ENCODE data around the gene IRAK4. TPM values are rescaled to one million over a fixed set of nuclear protein-coding genes. Genes with fewer than 3 reads are reported as not detected.
"Not testable (repeated sequence)": the region's sequence is repeated elsewhere in the genome, so short reads cannot be mapped to it uniquely, and the experiment has no call there.

IRAK4 gene
- total and polyA plus RNA-seq, 2 donors: 30.4 to 43.8 TPM

DNA sequence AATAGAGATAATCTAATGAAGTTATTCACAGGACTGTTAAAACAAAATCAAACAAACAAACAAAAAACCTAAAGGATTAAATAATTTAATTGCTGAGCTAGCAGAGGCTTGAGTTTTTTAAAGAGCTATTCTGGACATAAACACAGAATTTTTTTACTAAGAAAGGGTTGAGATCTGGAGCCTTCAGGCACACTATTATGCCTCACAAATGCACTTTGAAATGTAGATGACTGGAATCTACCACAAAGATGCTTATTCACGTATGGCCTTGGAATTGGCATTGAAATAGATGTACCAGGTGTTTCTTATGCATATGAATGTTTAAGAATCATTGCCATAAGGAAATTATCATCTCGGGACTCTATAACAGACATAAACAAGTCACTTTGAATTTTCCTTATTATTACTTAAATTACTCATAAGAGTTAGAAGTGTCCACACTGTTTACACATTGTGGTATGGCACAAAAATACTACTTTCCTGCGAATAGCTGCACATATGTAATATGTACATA is 21.8 kb upstream of the IRAK4 start:
- Histone ChIP-seq H3K4me1 (ENCODE audit: control insufficient read depth in 2 of 2, insufficient read depth in 2 of 2, low read length in 2 of 2) (no peaks in the 10 kb centered on the region), H3K9me3 (ENCODE audit: control insufficient read depth in 2 of 2, insufficient read depth in 1 of 2, low read length in 1 of 2) (no peaks in the 10 kb centered on the region), H3K4me3 (ENCODE audit: low read length in 2 of 2) (no peak overlapping the region), H3K36me3 (ENCODE audit: control insufficient read depth in 2 of 2, insufficient read depth in 2 of 2, low read length in 1 of 2) (peaks cover 7 to 33% of the 10 kb centered on the region in 2 donors), H3K27me3 (ENCODE audit: control insufficient read depth in 2 of 2, insufficient read depth in 1 of 2, low read length in 1 of 2) (no peaks in the 10 kb centered on the region), H3K27ac (ENCODE audit: low read depth in 1 of 2, low read length in 1 of 2) (no peak overlapping the region)
- DNase-seq (ENCODE audit: low read depth in 6 of 9, low spot score in 9 of 9): no peak
- WGBS: 98% methylated on average over 3 of the region's 3 CpGs

DNA sequence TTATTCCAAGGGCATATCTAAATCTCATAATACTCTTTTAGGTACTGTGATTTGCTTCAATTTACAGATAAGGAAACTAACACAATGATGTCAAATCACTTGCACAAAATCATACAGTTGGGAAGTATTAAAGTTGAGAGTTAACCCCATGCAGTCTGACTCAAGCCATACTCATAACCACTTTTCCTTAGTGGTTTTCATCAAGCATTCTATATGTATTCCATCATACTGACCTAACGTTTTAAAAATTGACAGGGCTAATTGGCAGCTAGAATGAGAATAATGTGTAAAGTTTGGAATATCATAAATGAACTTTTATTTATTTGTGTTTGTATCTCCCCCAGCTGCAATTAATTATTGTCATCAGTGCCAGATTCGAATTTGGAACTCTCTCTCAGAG is 21.1 kb upstream of the IRAK4 start:
- 97% methylated on average over 2 of the region's 2 CpGs for WGBS
- no peak overlapping the region for H3K27ac ChIP-seq (ENCODE audit: low read depth in 1 of 2, low read length in 1 of 2)

DNA sequence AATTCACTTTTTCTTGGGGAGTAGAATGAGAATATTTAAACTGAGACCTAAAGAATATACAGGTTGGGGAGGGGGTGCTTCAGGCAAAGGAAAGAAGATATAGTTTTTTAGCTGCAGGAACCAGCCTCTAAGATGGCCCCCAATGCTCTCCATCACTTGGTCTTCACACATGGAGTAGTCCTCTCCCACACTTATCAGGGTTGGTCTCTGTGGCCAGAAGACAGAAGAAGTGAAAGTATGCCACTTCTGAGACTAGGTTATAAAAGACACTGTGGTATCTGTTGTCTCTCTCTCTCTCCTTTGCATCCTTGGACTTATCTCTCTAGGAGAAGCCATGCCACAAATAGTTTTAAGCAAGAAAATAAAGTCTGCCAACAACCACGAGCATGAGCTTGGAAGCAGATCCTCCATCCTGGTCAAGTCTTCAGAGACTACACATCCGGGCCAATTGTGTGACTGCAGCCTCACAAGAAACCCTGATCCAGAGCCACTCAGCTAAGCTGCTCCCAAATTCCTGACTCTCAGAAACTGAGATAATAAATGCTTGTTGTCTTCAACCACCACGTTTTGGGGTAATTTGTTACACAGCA is 18.1 kb upstream of the IRAK4 start:
- Histone ChIP-seq H3K9me3 (ENCODE audit: control insufficient read depth in 2 of 2, insufficient read depth in 1 of 2, low read length in 1 of 2) (no peaks in the 10 kb centered on the region), H3K4me3 (ENCODE audit: low read length in 2 of 2) (no peak overlapping the region), H3K27me3 (ENCODE audit: control insufficient read depth in 2 of 2, insufficient read depth in 1 of 2, low read length in 1 of 2) (no peaks in the 10 kb centered on the region), H3K36me3 (ENCODE audit: control insufficient read depth in 2 of 2, insufficient read depth in 2 of 2, low read length in 1 of 2) (peaks cover 7 to 32% of the 10 kb centered on the region in 2 donors), H3K27ac (ENCODE audit: low read depth in 1 of 2, low read length in 1 of 2) (no peak overlapping the region), H3K4me1 (ENCODE audit: control insufficient read depth in 2 of 2, insufficient read depth in 2 of 2, low read length in 2 of 2) (no peaks in the 10 kb centered on the region)
- DNase-seq (ENCODE audit: low read depth in 6 of 9, low spot score in 9 of 9): no peak
- 96% methylated on average over 3 of the region's 3 CpGs for WGBS

More for the DNA sequence above, 21.1 kb upstream of the IRAK4 start:
- H3K27me3 ChIP-seq (ENCODE audit: control insufficient read depth in 2 of 2, insufficient read depth in 1 of 2, low read length in 1 of 2): no peaks in the 10 kb centered on the region
- H3K36me3 ChIP-seq (ENCODE audit: control insufficient read depth in 2 of 2, insufficient read depth in 2 of 2, low read length in 1 of 2): peaks cover 7 to 34% of the 10 kb centered on the region in 2 donors
- no peaks in the 10 kb centered on the region for H3K9me3 ChIP-seq (ENCODE audit: control insufficient read depth in 2 of 2, insufficient read depth in 1 of 2, low read length in 1 of 2)
- DNase-seq (ENCODE audit: low read depth in 6 of 9, low spot score in 9 of 9): no peak
- no peaks in the 10 kb centered on the region for H3K4me1 ChIP-seq (ENCODE audit: control insufficient read depth in 2 of 2, insufficient read depth in 2 of 2, low read length in 2 of 2)
- no peak overlapping the region for H3K4me3 ChIP-seq (ENCODE audit: low read length in 2 of 2)

DNA sequence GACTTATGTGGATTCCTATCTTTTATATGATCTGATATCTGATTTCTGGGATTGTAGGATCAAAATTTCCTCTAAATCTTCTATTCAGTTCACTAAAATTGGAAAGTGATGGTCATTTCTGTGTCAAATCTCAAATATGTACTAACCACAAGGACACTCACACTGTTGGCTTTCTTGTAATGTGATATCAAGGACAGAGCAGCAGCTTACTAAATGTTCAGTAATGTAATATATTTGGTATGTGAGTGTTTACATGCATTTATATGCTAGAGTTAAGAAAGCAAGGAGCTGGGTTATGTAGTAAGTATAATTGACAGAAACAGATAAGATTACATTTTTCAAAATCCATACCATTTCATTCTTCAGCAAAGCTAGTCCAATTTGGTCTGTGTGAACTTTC is 16.6 kb upstream of the IRAK4 start:
- H3K27me3 ChIP-seq (ENCODE audit: control insufficient read depth in 2 of 2, insufficient read depth in 1 of 2, low read length in 1 of 2): no peaks in the 10 kb centered on the region
- no peak for DNase-seq (ENCODE audit: low read depth in 6 of 9, low spot score in 9 of 9)
- H3K4me3 ChIP-seq (ENCODE audit: low read length in 2 of 2): no peak overlapping the region
- H3K9me3 ChIP-seq (ENCODE audit: control insufficient read depth in 2 of 2, insufficient read depth in 1 of 2, low read length in 1 of 2): no peaks in the 10 kb centered on the region
- no peak overlapping the region for H3K27ac ChIP-seq (ENCODE audit: low read depth in 1 of 2, low read length in 1 of 2)
- H3K36me3 ChIP-seq (ENCODE audit: control insufficient read depth in 2 of 2, insufficient read depth in 2 of 2, low read length in 1 of 2): peaks cover 4 to 25% of the 10 kb centered on the region in 2 donors
- no peaks in the 10 kb centered on the region for H3K4me1 ChIP-seq (ENCODE audit: control insufficient read depth in 2 of 2, insufficient read depth in 2 of 2, low read length in 2 of 2)

DNA sequence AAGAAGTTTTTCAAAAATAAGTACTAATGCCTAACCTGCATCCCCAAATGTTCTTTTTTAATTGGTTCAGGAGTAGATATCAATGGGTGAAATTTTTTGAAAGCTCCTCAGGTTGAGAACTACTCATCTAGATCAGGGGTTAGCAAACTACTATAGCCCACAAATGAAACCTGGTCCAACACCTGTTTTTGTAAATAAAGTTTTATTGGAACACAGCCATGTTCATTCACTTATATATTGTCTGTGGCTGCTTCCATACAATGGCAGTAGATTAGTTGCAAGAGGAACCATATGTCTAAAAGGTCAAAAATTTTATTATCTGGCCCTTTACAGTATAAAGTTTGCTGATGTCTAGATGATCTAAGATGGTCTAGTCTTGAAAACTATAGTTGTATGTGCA is 13.9 kb upstream of the IRAK4 start:
- Histone ChIP-seq H3K4me1 (ENCODE audit: control insufficient read depth in 2 of 2, insufficient read depth in 2 of 2, low read length in 2 of 2) (no peaks in the 10 kb centered on the region), H3K27ac (ENCODE audit: low read depth in 1 of 2, low read length in 1 of 2) (no peak overlapping the region), H3K36me3 (ENCODE audit: control insufficient read depth in 2 of 2, insufficient read depth in 2 of 2, low read length in 1 of 2) (peaks cover 4 to 17% of the 10 kb centered on the region in 2 donors), H3K27me3 (ENCODE audit: control insufficient read depth in 2 of 2, insufficient read depth in 1 of 2, low read length in 1 of 2) (no peaks in the 10 kb centered on the region), H3K9me3 (ENCODE audit: control insufficient read depth in 2 of 2, insufficient read depth in 1 of 2, low read length in 1 of 2) (no peaks in the 10 kb centered on the region), H3K4me3 (ENCODE audit: low read length in 2 of 2) (no peak overlapping the region)
- DNase-seq (ENCODE audit: low read depth in 6 of 9, low spot score in 9 of 9): no peak

DNA sequence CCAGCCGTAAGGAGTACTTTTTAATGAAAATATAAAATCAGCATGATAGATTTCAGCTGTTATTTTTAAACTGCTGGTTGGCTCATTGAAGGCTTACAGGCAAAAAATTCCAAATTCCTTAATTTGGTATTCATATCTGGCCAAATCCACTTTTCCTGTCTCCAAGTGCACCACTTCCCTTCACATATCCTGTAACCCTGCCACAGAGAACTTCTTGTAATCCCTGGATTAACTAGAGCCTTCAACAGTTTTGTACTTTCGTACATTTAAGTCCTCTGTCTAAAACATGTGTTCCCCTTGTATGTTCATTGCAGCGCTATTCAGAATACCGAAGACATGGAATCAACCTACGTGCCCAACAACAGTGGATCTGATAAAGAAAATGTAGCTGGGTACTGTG is 9.7 kb upstream of the IRAK4 start:
- Histone ChIP-seq H3K4me1 (ENCODE audit: control insufficient read depth in 2 of 2, insufficient read depth in 2 of 2, low read length in 2 of 2) (peaks cover 0 to 2% of the 10 kb centered on the region in 2 donors), H3K4me3 (ENCODE audit: low read length in 2 of 2) (no peak overlapping the region), H3K9me3 (ENCODE audit: control insufficient read depth in 2 of 2, insufficient read depth in 1 of 2, low read length in 1 of 2) (no peaks in the 10 kb centered on the region), H3K27ac (ENCODE audit: low read depth in 1 of 2, low read length in 1 of 2) (no peak overlapping the region), H3K27me3 (ENCODE audit: control insufficient read depth in 2 of 2, insufficient read depth in 1 of 2, low read length in 1 of 2) (no peaks in the 10 kb centered on the region), H3K36me3 (ENCODE audit: control insufficient read depth in 2 of 2, insufficient read depth in 2 of 2, low read length in 1 of 2) (peaks cover 0 to 12% of the 10 kb centered on the region in 2 donors)
- 98% methylated on average over 5 of the region's 5 CpGs for WGBS
- no peak for DNase-seq (ENCODE audit: low read depth in 6 of 9, low spot score in 9 of 9)

DNA sequence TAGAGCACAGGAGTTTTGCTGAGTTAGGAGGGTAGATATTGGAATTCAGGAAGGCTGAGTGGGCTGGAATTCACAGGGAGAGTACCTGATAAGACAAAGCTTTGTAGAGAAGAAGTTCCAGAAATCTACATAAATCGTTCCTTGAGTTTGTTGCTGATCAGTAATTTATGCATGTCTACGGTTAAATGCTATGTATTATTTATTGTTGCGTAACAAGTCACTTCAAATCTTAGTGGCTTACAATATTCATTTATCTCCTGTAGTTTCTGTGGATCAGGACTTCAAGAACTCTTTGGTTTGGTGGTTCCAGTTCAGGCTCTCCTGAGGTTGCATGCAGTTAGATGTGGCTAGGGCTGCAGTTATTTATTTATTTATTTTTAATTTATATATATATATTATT is 7.9 kb upstream of the IRAK4 start:
- no peaks in the 10 kb centered on the region for H3K27me3 ChIP-seq (ENCODE audit: control insufficient read depth in 2 of 2, insufficient read depth in 1 of 2, low read length in 1 of 2)
- H3K9me3 ChIP-seq (ENCODE audit: control insufficient read depth in 2 of 2, insufficient read depth in 1 of 2, low read length in 1 of 2): no peaks in the 10 kb centered on the region
- H3K27ac ChIP-seq (ENCODE audit: low read depth in 1 of 2, low read length in 1 of 2): no peak overlapping the region
- WGBS: 98% methylated on average over 3 of the region's 3 CpGs
- peaks cover 0 to 7% of the 10 kb centered on the region in 2 donors for H3K36me3 ChIP-seq (ENCODE audit: control insufficient read depth in 2 of 2, insufficient read depth in 2 of 2, low read length in 1 of 2)
- DNase-seq (ENCODE audit: low read depth in 6 of 9, low spot score in 9 of 9): no peak
- H3K4me1 ChIP-seq (ENCODE audit: control insufficient read depth in 2 of 2, insufficient read depth in 2 of 2, low read length in 2 of 2): peaks cover 0 to 2% of the 10 kb centered on the region in 2 donors
- no peak overlapping the region for H3K4me3 ChIP-seq (ENCODE audit: low read length in 2 of 2)

DNA sequence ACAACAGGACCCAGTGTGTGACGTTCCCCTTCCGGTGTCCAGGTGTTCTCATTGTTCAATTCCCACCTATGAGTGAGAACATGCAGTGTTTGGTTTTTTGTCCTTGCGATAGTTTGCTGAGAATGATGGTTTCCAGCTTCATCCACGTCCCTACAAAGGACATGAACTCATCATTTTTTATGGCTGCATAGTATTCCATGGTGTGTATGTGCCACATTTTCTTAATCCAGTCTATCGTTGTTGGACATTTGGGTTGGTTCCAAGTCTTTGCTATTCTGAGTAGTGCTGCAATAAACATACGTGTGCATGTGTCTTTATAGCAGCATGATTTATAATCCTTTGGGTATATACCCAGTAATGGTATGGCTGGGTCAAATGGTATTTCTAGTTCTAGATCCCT is 7.4 kb upstream of the IRAK4 start:
- not testable (repeated sequence) for H3K27me3 ChIP-seq (ENCODE audit: control insufficient read depth in 2 of 2, insufficient read depth in 1 of 2, low read length in 1 of 2); H3K27ac ChIP-seq (ENCODE audit: low read depth in 1 of 2, low read length in 1 of 2); H3K9me3 ChIP-seq (ENCODE audit: control insufficient read depth in 2 of 2, insufficient read depth in 1 of 2, low read length in 1 of 2); DNase-seq (ENCODE audit: low read depth in 6 of 9, low spot score in 9 of 9); H3K36me3 ChIP-seq (ENCODE audit: control insufficient read depth in 2 of 2, insufficient read depth in 2 of 2, low read length in 1 of 2); H3K4me3 ChIP-seq (ENCODE audit: low read length in 2 of 2); H3K4me1 ChIP-seq (ENCODE audit: control insufficient read depth in 2 of 2, insufficient read depth in 2 of 2, low read length in 2 of 2)
- 94% methylated on average over 5 of the region's 6 CpGs for WGBS

DNA sequence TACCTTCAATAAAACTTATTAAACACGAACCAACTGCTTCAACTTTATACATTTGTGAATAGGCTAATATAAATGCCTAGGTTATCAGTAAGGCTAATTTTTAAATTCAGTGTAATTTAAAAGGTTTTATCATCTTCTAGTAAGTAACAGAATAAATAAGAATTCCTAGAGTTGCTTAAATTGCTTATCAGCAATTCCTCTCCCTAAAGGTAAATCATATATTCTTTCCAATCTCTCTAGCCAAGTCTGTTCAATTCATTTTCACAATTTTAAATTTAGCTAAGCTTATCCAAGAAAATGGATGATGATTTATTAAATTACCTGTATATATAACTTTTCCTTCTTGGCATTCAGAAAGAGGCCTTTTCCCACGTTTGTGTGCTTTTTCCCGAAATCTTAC is 4.7 kb upstream of the IRAK4 start:
- Histone ChIP-seq H3K27ac (ENCODE audit: low read depth in 1 of 2, low read length in 1 of 2) (no peak overlapping the region), H3K4me3 (ENCODE audit: low read length in 2 of 2) (no peak overlapping the region), H3K27me3 (ENCODE audit: control insufficient read depth in 2 of 2, insufficient read depth in 1 of 2, low read length in 1 of 2) (no peaks in the 10 kb centered on the region), H3K4me1 (ENCODE audit: control insufficient read depth in 2 of 2, insufficient read depth in 2 of 2, low read length in 2 of 2) (peaks cover 3 to 9% of the 10 kb centered on the region in 2 donors), H3K9me3 (ENCODE audit: control insufficient read depth in 2 of 2, insufficient read depth in 1 of 2, low read length in 1 of 2) (no peaks in the 10 kb centered on the region), H3K36me3 (ENCODE audit: control insufficient read depth in 2 of 2, insufficient read depth in 2 of 2, low read length in 1 of 2) (peaks cover 0 to 7% of the 10 kb centered on the region in 2 donors)
- DNase-seq (ENCODE audit: low read depth in 6 of 9, low spot score in 9 of 9): no peak
- 98% methylated on average over 3 of the region's 3 CpGs for WGBS

Data from thymus (tissue), 11 donors.